OCI-LY1 (cell line): ENCODE results near the gene GATA3.

Experiments used
- H2AFZ ChIP-seq: fragments of 200-600 bp; sonication (generic), shearing (Covaris generic); 2 replicates; pipeline ENCODE4 v1.6.0; 2014; ENCODE audit warnings: antibody characterized with exemption, mild to moderate bottlenecking, low read length
- H3F3A ChIP-seq: fragments of 200-600 bp; sonication (generic), shearing (Covaris generic); 2 replicates; pipeline ENCODE4 v1.6.0; 2014; ENCODE audit warnings: mild to moderate bottlenecking, antibody characterized with exemption, low read length, moderate library complexity; ENCODE audit not compliant: insufficient read depth
- H3K27ac ChIP-seq: fragments of 200-600 bp; sonication (generic); 2 replicates; pipeline ENCODE4 v1.5.1; 2014; ENCODE audit warnings: low read length, mixed run types, mild to moderate bottlenecking, low read depth; ENCODE audit not compliant: poor library complexity, severe bottlenecking
- H3K27me3 ChIP-seq: fragments of 200-600 bp; sonication (generic); 2 replicates; pipeline ENCODE4 v1.6.0; 2014; ENCODE audit warnings: antibody characterized with exemption, mild to moderate bottlenecking, low read length, moderate library complexity; ENCODE audit not compliant: insufficient read depth
- H3K36me3 ChIP-seq: fragments of 200-600 bp; sonication (generic); 2 replicates; pipeline ENCODE4 v1.6.1; 2014; ENCODE audit warnings: mild to moderate bottlenecking, antibody characterized with exemption, low read length, moderate library complexity, mixed read lengths; ENCODE audit not compliant: insufficient read depth
- H3K4me1 ChIP-seq: fragments of 200-600 bp; sonication (generic); 2 replicates; pipeline ENCODE4 v1.5.1; 2014; ENCODE audit warnings: mild to moderate bottlenecking, low read length, moderate library complexity; ENCODE audit not compliant: insufficient read depth, severe bottlenecking
- H3K4me2 ChIP-seq: fragments of 200-600 bp; sonication (generic), shearing (Covaris generic); 2 replicates; pipeline ENCODE4 v1.6.1; 2014; ENCODE audit warnings: low read length
- H3K4me3 ChIP-seq: fragments of 200-600 bp; sonication (generic); 2 replicates; pipeline ENCODE4 v1.5.1; 2014; ENCODE audit warnings: low read length, low read depth, mild to moderate bottlenecking, mixed read lengths; ENCODE audit not compliant: poor library complexity, severe bottlenecking
- H3K79me2 ChIP-seq: fragments of 200-600 bp; shearing (Covaris generic); 2 replicates; pipeline ENCODE4 v1.6.1; 2016; ENCODE audit warnings: mixed run types, low read length, mixed read lengths; ENCODE audit not compliant: insufficient read depth
- H3K9ac ChIP-seq: fragments of 200-600 bp; sonication (generic), shearing (Covaris generic); 2 replicates; pipeline ENCODE4 v1.6.1; 2014; ENCODE audit warnings: mild to moderate bottlenecking, low read length, mixed read lengths
- H3K9me2 ChIP-seq: fragments of 200-600 bp; sonication (generic), shearing (Covaris generic); 2 replicates; pipeline ENCODE4 v1.6.1; 2014; ENCODE audit warnings: low read depth, mild to moderate bottlenecking, low read length, mixed read lengths
- H3K9me3 ChIP-seq: fragments of 200-600 bp; shearing (Covaris generic); 2 replicates; pipeline ENCODE4 v1.6.1; 2014; ENCODE audit warnings: low read length, mixed read lengths
- H4K20me1 ChIP-seq: fragments of 200-600 bp; sonication (generic), shearing (Covaris generic); 2 replicates; pipeline ENCODE4 v1.6.0; 2016; ENCODE audit warnings: mild to moderate bottlenecking, low read length; ENCODE audit not compliant: insufficient read depth
- CTCF ChIP-seq: fragments of 200-600 bp; sonication (generic), shearing (Covaris generic); IDR thresholded peaks from 2 replicates; pipeline ENCODE4 v1.5.1; 2017; ENCODE audit warnings: mild to moderate bottlenecking, antibody characterized with exemption, low read length, moderate library complexity, mixed read lengths
- EZH2 ChIP-seq: fragments of 200-600 bp; sonication (generic), shearing (Covaris generic); IDR thresholded peaks from 2 replicates; pipeline ENCODE4 v1.8.0; 2017; ENCODE audit warnings: borderline replicate concordance, mixed run types, mild to moderate bottlenecking, antibody characterized with exemption, low read length, moderate library complexity, mixed read lengths

GATA3 gene

GRCh38 chr10:8084799-8085198 is 30.3 kb downstream of the GATA3 start:
- H3K36me3 ChIP-seq, result no peaks in the 10 kb centered on the region
- H3K9me3 ChIP-seq, result no peaks in the 10 kb centered on the region
- H3F3A ChIP-seq, result no peaks in the 10 kb centered on the region
- no peak overlapping the region for H3K4me2 ChIP-seq
- TF ChIP-seq EZH2, result no peak
- no peak for TF ChIP-seq CTCF
- no peaks in the 10 kb centered on the region for H3K4me1 ChIP-seq
- H2AFZ ChIP-seq, result no peak overlapping the region
- no peak overlapping the region for H3K9ac ChIP-seq
- H4K20me1 ChIP-seq, result no peaks in the 10 kb centered on the region
- H3K27me3 ChIP-seq, result no peaks in the 10 kb centered on the region
- no peak overlapping the region for H3K27ac ChIP-seq
- H3K9me2 ChIP-seq, result no peaks in the 10 kb centered on the region
- H3K79me2 ChIP-seq, result no peaks in the 10 kb centered on the region
- no peak overlapping the region for H3K4me3 ChIP-seq

GRCh38 chr10:8085251-8085650 is 30.8 kb downstream of the GATA3 start:
- TF ChIP-seq CTCF, result no peak
- H3F3A ChIP-seq, result no peaks in the 10 kb centered on the region
- H3K4me1 ChIP-seq, result no peaks in the 10 kb centered on the region
- H3K9me3 ChIP-seq, result no peaks in the 10 kb centered on the region
- no peaks in the 10 kb centered on the region for H4K20me1 ChIP-seq
- H3K36me3 ChIP-seq, result no peaks in the 10 kb centered on the region
- H3K27me3 ChIP-seq, result no peaks in the 10 kb centered on the region
- H3K27ac ChIP-seq, result no peak overlapping the region
- H3K9ac ChIP-seq, result no peak overlapping the region
- no peaks in the 10 kb centered on the region for H3K9me2 ChIP-seq
- H3K4me3 ChIP-seq, result no peak overlapping the region
- H3K79me2 ChIP-seq, result no peaks in the 10 kb centered on the region
- no peak overlapping the region for H3K4me2 ChIP-seq
- no peak overlapping the region for H2AFZ ChIP-seq

GRCh38 chr10:8086315-8086714 is 31.8 kb downstream of the GATA3 start:
- H3K4me1 ChIP-seq, result no peaks in the 10 kb centered on the region
- no peaks in the 10 kb centered on the region for H3K9me3 ChIP-seq
- no peak overlapping the region for H3K27ac ChIP-seq
- no peaks in the 10 kb centered on the region for H3K79me2 ChIP-seq
- TF ChIP-seq EZH2, result no peak
- no peak for TF ChIP-seq CTCF
- H3K9ac ChIP-seq, result no peak overlapping the region
- no peaks in the 10 kb centered on the region for H3K27me3 ChIP-seq
- no peak overlapping the region for H3K4me2 ChIP-seq
- H3K4me3 ChIP-seq, result no peak overlapping the region
- H3F3A ChIP-seq, result no peaks in the 10 kb centered on the region
- no peaks in the 10 kb centered on the region for H3K36me3 ChIP-seq
- H3K9me2 ChIP-seq, result no peaks in the 10 kb centered on the region
- H2AFZ ChIP-seq, result no peak overlapping the region
- no peaks in the 10 kb centered on the region for H4K20me1 ChIP-seq
